ENCODE data around the gene ENOPH1.
"Not testable (repeated sequence)": the region's sequence is repeated elsewhere in the genome, so short reads cannot be mapped to it uniquely, and the experiment has no call there.

The ENOPH1 gene

DNA sequence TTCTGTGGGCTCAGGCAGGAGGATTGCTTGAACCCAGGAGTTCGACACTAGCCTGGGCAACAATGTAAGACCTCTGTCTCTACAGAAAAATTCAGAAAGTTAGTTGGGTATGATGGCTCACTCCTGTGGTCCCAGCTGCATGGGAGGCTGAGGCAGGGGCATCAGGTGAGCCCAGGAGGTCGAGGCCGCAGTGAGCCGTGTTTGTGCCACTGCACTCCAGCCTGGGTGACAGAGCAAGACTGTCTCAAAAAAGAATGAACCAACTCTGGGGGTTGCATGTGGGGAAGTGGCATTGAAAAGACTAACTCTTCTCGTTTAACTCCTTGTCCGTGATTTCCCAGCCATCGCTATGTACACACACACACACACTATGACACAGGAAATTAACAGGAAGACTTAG is 26.9 kb downstream of the ENOPH1 start:
- H3K27ac ChIP-seq = no peak overlapping the region
- TF ChIP-seq, protein P1, sequence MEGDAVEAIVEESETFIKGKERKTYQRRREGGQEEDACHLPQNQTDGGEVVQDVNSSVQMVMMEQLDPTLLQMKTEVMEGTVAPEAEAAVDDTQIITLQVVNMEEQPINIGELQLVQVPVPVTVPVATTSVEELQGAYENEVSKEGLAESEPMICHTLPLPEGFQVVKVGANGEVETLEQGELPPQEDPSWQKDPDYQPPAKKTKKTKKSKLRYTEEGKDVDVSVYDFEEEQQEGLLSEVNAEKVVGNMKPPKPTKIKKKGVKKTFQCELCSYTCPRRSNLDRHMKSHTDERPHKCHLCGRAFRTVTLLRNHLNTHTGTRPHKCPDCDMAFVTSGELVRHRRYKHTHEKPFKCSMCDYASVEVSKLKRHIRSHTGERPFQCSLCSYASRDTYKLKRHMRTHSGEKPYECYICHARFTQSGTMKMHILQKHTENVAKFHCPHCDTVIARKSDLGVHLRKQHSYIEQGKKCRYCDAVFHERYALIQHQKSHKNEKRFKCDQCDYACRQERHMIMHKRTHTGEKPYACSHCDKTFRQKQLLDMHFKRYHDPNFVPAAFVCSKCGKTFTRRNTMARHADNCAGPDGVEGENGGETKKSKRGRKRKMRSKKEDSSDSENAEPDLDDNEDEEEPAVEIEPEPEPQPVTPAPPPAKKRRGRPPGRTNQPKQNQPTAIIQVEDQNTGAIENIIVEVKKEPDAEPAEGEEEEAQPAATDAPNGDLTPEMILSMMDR (conservative IDR thresholded peaks at IDR 0.05) = no peak
- TF ChIP-seq ZFX (IDR thresholded peaks at IDR 0.05) = no peak

DNA sequence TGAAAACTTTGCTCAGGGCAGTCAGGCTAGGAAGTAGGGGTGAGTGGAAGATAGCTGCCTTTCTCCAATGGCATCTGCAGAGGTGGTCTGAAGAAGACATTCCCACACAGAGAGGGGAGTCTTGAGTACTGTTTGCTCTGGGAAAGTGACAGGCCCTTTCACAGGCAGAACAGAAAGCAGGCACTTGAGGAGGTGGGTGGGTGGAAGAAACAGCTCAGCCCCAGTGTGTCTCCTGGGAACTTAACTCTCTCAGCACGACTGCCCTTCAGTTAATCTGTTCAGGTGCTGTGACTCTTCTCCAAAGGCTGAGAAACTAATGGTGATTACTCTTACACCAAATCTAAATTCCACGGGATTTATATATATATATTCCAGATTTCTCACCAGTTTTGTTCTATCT is 28.3 kb downstream of the ENOPH1 start:
- TF ChIP-seq, protein P1 (conservative IDR thresholded peaks at IDR 0.05) = no peak
- TF ChIP-seq ZFX (IDR thresholded peaks at IDR 0.05) = no peak
- H3K27ac ChIP-seq = no peak overlapping the region

DNA sequence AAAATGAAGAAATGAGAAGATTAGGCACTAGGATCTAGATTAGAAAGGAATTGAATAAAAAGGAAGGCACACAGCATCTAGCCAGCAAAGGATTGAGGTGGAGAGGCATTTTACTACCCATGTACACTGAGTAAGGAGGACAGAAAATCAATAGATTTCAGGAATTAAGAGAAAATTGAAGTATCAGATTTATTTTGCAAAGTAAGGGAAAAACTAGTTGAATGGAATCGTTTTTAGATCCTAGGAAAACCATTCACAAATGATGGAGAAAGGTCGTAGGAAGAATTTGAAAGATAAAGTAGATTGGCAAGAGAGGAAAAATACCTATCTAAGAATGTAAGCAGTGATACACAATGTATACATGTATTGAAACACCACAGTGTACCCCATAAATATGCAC is 31.3 kb downstream of the ENOPH1 start:
- H3K27ac ChIP-seq = no peak overlapping the region
- TF ChIP-seq ZFX (IDR thresholded peaks at IDR 0.05) = no peak
- TF ChIP-seq, protein P1 (conservative IDR thresholded peaks at IDR 0.05) = no peak

DNA sequence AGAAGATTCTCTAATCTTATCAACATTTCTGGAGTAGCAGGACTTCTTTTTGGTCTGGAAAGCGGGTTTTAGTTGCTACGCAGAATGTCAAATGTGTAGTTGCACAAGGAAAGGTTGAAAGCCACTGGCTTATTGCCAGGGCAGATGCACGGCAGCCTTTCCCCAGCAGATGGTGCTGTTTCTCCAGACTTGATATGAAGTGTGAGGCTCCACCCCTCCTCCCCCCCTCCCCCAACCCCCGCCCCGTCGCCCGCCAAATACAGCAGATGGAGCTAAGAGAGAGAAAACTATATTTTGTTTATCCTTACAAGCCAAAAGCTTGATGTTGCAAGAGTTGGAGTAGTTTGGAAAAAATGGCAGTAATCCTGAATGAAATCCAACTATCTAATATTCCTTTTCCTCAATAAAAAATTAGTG is 32.0 kb downstream of the ENOPH1 start:
- TF ChIP-seq ZFX (IDR thresholded peaks at IDR 0.05) = no peak
- TF ChIP-seq, protein P1 (conservative IDR thresholded peaks at IDR 0.05) = peak; percentile 81
- no peak overlapping the region for H3K27ac ChIP-seq

GRCh38 chr4:82463221-82463620 is 32.8 kb downstream of the ENOPH1 start:
- no peak overlapping the region for H3K27ac ChIP-seq
- no peak for TF ChIP-seq ZFX (IDR thresholded peaks at IDR 0.05)
- TF ChIP-seq, protein P1 (conservative IDR thresholded peaks at IDR 0.05) = no peak

GRCh38 chr4:82467471-82467870 is 37.1 kb downstream of the ENOPH1 start:
- TF ChIP-seq, protein P1 (conservative IDR thresholded peaks at IDR 0.05) = no peak
- TF ChIP-seq ZFX (IDR thresholded peaks at IDR 0.05) = no peak
- H3K27ac ChIP-seq = no peak overlapping the region

DNA sequence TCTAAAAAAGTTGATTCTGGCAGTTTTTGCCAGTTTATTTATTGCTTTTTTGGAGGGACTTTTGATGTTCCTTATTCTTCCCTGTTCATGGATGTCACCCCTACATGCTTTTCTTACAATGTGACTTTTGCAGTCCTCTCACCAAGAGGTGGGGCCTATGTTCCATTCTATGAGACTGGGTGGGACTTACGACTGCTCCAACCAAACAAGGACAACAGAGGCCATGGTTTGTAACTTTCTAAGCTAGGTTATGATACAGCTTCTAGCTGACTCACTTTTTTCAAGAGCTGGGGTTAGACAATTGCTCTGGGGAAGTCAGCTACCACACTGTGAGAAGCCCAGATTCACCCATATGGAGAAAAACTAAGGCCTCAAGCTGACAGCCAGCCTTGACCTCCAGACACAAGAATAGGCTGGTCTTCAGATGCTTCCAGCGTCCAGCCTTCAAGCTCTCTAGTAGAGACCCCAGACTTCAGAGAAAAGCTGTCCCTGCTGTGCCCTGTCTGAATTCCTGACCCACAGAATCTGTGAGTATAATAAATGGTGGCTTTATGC is 39.5 kb downstream of the ENOPH1 start:
- TF ChIP-seq ZFX (IDR thresholded peaks at IDR 0.05) = no peak
- TF ChIP-seq, protein P1 (conservative IDR thresholded peaks at IDR 0.05) = no peak
- no peak overlapping the region for H3K27ac ChIP-seq

DNA sequence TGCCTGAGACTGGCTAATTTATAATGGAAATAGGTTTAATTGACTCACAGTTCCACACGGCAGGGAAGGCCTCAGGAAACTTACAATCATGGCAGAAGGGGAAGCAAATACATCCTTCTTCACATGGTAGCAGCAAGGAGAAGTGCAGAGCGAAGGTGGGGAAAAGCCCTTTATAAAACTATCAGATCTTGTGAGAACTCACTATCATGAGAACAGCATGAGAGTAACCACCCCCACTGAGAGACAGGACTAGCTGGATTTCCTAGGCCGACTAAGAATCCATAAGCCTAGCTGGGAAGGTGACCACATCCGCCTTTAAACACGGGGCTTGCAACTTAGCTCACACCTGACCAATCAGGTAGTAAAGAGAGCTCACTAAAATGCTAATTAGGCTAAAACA is 42.7 kb downstream of the ENOPH1 start:
- H3K27ac ChIP-seq = not testable (repeated sequence)

Data from C4-2B (cell line).